ENCODE measurements around the gene LRRC19.

Gene LRRC19, protein sequence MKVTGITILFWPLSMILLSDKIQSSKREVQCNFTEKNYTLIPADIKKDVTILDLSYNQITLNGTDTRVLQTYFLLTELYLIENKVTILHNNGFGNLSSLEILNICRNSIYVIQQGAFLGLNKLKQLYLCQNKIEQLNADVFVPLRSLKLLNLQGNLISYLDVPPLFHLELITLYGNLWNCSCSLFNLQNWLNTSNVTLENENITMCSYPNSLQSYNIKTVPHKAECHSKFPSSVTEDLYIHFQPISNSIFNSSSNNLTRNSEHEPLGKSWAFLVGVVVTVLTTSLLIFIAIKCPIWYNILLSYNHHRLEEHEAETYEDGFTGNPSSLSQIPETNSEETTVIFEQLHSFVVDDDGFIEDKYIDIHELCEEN

GRCh38 chr9:27005491-27005890 is at the start of gene LRRC19:
TSS of gene LRRC19 (minus strand) at chr9:27005672. CDS start at chr9:26999694, 5,978 bp downstream.
- TF ChIP-seq, protein P1, sequence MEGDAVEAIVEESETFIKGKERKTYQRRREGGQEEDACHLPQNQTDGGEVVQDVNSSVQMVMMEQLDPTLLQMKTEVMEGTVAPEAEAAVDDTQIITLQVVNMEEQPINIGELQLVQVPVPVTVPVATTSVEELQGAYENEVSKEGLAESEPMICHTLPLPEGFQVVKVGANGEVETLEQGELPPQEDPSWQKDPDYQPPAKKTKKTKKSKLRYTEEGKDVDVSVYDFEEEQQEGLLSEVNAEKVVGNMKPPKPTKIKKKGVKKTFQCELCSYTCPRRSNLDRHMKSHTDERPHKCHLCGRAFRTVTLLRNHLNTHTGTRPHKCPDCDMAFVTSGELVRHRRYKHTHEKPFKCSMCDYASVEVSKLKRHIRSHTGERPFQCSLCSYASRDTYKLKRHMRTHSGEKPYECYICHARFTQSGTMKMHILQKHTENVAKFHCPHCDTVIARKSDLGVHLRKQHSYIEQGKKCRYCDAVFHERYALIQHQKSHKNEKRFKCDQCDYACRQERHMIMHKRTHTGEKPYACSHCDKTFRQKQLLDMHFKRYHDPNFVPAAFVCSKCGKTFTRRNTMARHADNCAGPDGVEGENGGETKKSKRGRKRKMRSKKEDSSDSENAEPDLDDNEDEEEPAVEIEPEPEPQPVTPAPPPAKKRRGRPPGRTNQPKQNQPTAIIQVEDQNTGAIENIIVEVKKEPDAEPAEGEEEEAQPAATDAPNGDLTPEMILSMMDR (IDR thresholded peaks at IDR 0.05; ENCODE audit: insufficient read depth, low read length, poor library complexity, severe bottlenecking): no peak
- no peak within 1 kb of the TSS for H3K4me3 ChIP-seq (replicated peaks; ENCODE audit: low read depth, low read length)
- no peaks in the 10 kb centered on the region for H3K27me3 ChIP-seq (replicated peaks; ENCODE audit: control insufficient read depth, insufficient read depth, low read length)
- H3K36me3 ChIP-seq (ENCODE audit: control insufficient read depth, insufficient read depth, low read length): no peaks in the 10 kb centered on the region
- DNase-seq (ENCODE audit: extremely low read depth, insufficient read length): no peak

DNA sequence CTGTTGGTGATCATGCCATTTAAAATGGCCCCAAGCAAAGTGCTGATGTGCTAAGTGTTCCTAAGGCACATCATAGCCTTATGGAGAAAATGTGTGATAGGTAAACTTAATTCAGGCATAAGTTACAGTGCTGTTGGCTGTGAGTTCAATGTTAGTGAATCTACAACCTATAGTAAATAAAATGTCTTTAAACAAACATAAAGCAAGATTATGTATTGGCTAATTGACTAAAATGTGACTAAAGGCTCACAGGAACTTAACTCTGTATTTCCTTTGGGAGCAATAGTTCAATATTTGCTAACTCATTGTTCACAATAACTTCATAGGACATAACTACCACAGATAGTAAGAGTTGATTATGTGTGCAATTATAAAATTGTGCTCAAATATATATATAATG is 49.4 kb upstream of the LRRC19 start:
- H3K27me3 ChIP-seq (replicated peaks; ENCODE audit: control insufficient read depth, insufficient read depth, low read length): no peaks in the 10 kb centered on the region
- TF ChIP-seq, protein P1 (IDR thresholded peaks at IDR 0.05; ENCODE audit: insufficient read depth, low read length, poor library complexity, severe bottlenecking): no peak
- no peak for DNase-seq (ENCODE audit: extremely low read depth, insufficient read length)

DNA sequence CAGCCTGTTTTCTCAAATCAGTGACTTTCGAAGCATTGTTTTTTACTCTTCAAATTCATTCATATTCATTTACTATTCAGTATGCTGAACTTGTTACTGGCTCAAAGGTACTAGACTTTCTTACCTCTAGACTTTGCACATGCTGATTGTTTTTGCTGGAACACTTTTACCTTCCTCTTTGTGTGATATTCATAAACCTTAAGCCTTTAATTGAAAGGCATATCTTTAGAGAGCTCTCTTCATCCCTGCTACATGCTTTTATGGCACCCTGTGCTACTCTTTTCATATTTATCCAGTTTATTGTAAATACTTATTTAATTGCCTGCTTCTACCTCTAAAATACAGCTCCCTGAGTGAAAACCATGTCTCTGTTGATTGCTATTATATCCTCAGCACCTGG is 48.7 kb upstream of the LRRC19 start:
- no peak for DNase-seq (ENCODE audit: extremely low read depth, insufficient read length)
- TF ChIP-seq, protein P1 (IDR thresholded peaks at IDR 0.05; ENCODE audit: insufficient read depth, low read length, poor library complexity, severe bottlenecking): no peak
- no peak overlapping the region for H3K4me3 ChIP-seq (replicated peaks; ENCODE audit: low read depth, low read length)
- H3K36me3 ChIP-seq (ENCODE audit: control insufficient read depth, insufficient read depth, low read length): no peaks in the 10 kb centered on the region
- no peaks in the 10 kb centered on the region for H3K27me3 ChIP-seq (replicated peaks; ENCODE audit: control insufficient read depth, insufficient read depth, low read length)

More for the DNA sequence above, 49.4 kb upstream of the LRRC19 start:
- no peak overlapping the region for H3K4me3 ChIP-seq (replicated peaks; ENCODE audit: low read depth, low read length)
- H3K36me3 ChIP-seq (ENCODE audit: control insufficient read depth, insufficient read depth, low read length): no peaks in the 10 kb centered on the region

GRCh38 chr9:27053369-27054022 is 48.0 kb upstream of the LRRC19 start:
- H3K36me3 ChIP-seq (ENCODE audit: control insufficient read depth, insufficient read depth, low read length): no peaks in the 10 kb centered on the region
- TF ChIP-seq, protein P1 (IDR thresholded peaks at IDR 0.05; ENCODE audit: insufficient read depth, low read length, poor library complexity, severe bottlenecking): no peak
- no peak for DNase-seq (ENCODE audit: extremely low read depth, insufficient read length)
- H3K27me3 ChIP-seq (replicated peaks; ENCODE audit: control insufficient read depth, insufficient read depth, low read length): no peaks in the 10 kb centered on the region
- no peak overlapping the region for H3K4me3 ChIP-seq (replicated peaks; ENCODE audit: low read depth, low read length)

GRCh38 chr9:27047136-27047535 is 41.7 kb upstream of the LRRC19 start:
- TF ChIP-seq, protein P1 (IDR thresholded peaks at IDR 0.05; ENCODE audit: insufficient read depth, low read length, poor library complexity, severe bottlenecking): no peak
- DNase-seq (ENCODE audit: extremely low read depth, insufficient read length): no peak
- no peak overlapping the region for H3K4me3 ChIP-seq (replicated peaks; ENCODE audit: low read depth, low read length)
- H3K36me3 ChIP-seq (ENCODE audit: control insufficient read depth, insufficient read depth, low read length): no peaks in the 10 kb centered on the region
- H3K27me3 ChIP-seq (replicated peaks; ENCODE audit: control insufficient read depth, insufficient read depth, low read length): no peaks in the 10 kb centered on the region
